Kidney (tissue), 22 donors: ENCODE measurements around the gene CENPO. TPM values are rescaled to one million over a fixed set of nuclear protein-coding genes. Genes with fewer than 3 reads are reported as not detected.

Experiments
- DNase-seq, 5 donors: peaks; one replicate each; pipeline ENCODE4 v3.0.0-alpha.2; 2013 to 2020
- FAIRE-seq: peaks from 2 replicates; lab custom pipeline; 2012; peaks lifted over from hg19 to GRCh38; lab: Jason Lieb, UNC
- H3K27ac ChIP-seq, 2 donors: one replicate each; pipeline ENCODE4 v1.7.0; 2013; ENCODE audit warnings: low read depth in 2 of 2, low read length in 2 of 2, inconsistent platforms in 1 of 2
- H3K27me3 ChIP-seq: one replicate; pipeline ENCODE4 v1.7.1; 2013; ENCODE audit warnings: low read length, inconsistent platforms; ENCODE audit not compliant: control insufficient read depth, insufficient read depth
- H3K36me3 ChIP-seq, 3 donors: one replicate each; pipeline versions ENCODE4 v1.7.0 to v1.7.1; 2013; ENCODE audit warnings: low read length in 3 of 3, control low read depth in 1 of 3, inconsistent platforms in 1 of 3; ENCODE audit not compliant: insufficient read depth in 3 of 3, control insufficient read depth in 2 of 3
- H3K4me1 ChIP-seq, 3 donors: one replicate each; pipeline versions ENCODE4 v1.7.0 to v1.7.1; 2013; ENCODE audit warnings: low read length in 3 of 3, inconsistent platforms in 1 of 3, low read depth in 1 of 3; ENCODE audit not compliant: control insufficient read depth in 2 of 3, insufficient read depth in 2 of 3
- H3K4me3 ChIP-seq, 3 donors: one replicate each; pipeline versions ENCODE4 v1.7.0 to v1.8.1; 2013; ENCODE audit warnings: low read length in 3 of 3, control low read depth in 1 of 3, inconsistent platforms in 1 of 3
- H3K9ac ChIP-seq, 3 donors: one replicate each; pipeline versions ENCODE4 v1.7.0 to v1.7.1; 2013; ENCODE audit warnings: low read length in 3 of 3, control low read depth in 1 of 3, inconsistent platforms in 1 of 3
- H3K9me3 ChIP-seq, 3 donors: one replicate each; pipeline versions ENCODE4 v1.7.0 to v1.7.1; 2013; ENCODE audit warnings: low read length in 3 of 3, control low read depth in 1 of 3, inconsistent platforms in 1 of 3; ENCODE audit not compliant: control insufficient read depth in 2 of 3, insufficient read depth in 1 of 3
- CTCF ChIP-seq: IDR thresholded peaks from 3 replicates; pipeline ENCODE4 v1.5.1; 2012; ENCODE audit warnings: mild to moderate bottlenecking, moderate library complexity, borderline replicate concordance; ENCODE audit not compliant: insufficient read depth; ENCODE audit errors: extremely low read depth
- intact Hi-C: fragments of 100-400 bp; cut with DNase I; formaldehyde crosslinking; loops from one replicate; pipeline ENCODE4 v1.11.1; 2022
- long read RNA-seq, 10 donors: library from polyadenylated mRNA in 1 of 10; unstranded in 1 of 10; transcript quantifications; one replicate each; pipeline ENCODE4 v2.0.0 and lab custom pipeline, GENCODE V29; 2021 to 2026
- polyA plus RNA-seq: library from polyadenylated mRNA; stranded (reverse); fragments of 350-450 nt; fragmentation: Illumina TruSeq; extraction: RNeasy Lipid Tissue Mini Kit (QIAGEN cat#74804); gene quantifications from one replicate; pipeline ENCODE4 v1.2.3, GENCODE V29; 2014; ENCODE audit warnings: low read depth, low replicate concordance; ENCODE audit not compliant: insufficient read depth
- total RNA-seq: library from RNA; stranded (reverse); fragmentation: NEBNext Ultra II Directional; extraction: Animal tissue kit (Norgen Biotek cat#: 25700); gene quantifications from one replicate; pipeline ENCODE4 v1.2.1, GENCODE V29; 2021
- donor health status: control.
- donor health status: control.
- donor health status: control.
- donor health status: control.
- donor health status: control.
- donor health status: DM: yes; HTN: yes; CAD: no.
- donor health status: Normal renal cell carcinoma (clear cell type).

The CENPO gene
- total RNA-seq (5.7 TPM), polyA plus RNA-seq (1.5 TPM)
- long read RNA-seq, donor 1, full-length matches to known transcripts: 1 of 1 reads
- long read RNA-seq, donor 1, partial matches to known transcripts: 0 of 1 reads
- long read RNA-seq, donor 1, other reads (novel, unspliced or antisense): 0 of 1 reads
- long read RNA-seq, donor 2: 0 reads
- long read RNA-seq, donor 3, full-length matches to known transcripts: 3 of 3 reads
- long read RNA-seq, donor 3, partial matches to known transcripts: 0 of 3 reads
- long read RNA-seq, donor 3, other reads (novel, unspliced or antisense): 0 of 3 reads
- long read RNA-seq, donor 4: 0 reads
- long read RNA-seq, donor 5: 0 reads
- long read RNA-seq, donor 6, full-length matches to known transcripts: 1 of 1 reads
- long read RNA-seq, donor 6, partial matches to known transcripts: 0 of 1 reads
- long read RNA-seq, donor 6, other reads (novel, unspliced or antisense): 0 of 1 reads
- long read RNA-seq, donor 7, full-length matches to known transcripts: 1 of 5 reads
- long read RNA-seq, donor 7, partial matches to known transcripts: 0 of 5 reads
- long read RNA-seq, donor 7, other reads (novel, unspliced or antisense): 4 of 5 reads
- long read RNA-seq, donor 8, full-length matches to known transcripts: 1 of 1 reads
- long read RNA-seq, donor 8, partial matches to known transcripts: 0 of 1 reads
- long read RNA-seq, donor 8, other reads (novel, unspliced or antisense): 0 of 1 reads
- long read RNA-seq, donor 9, full-length matches to known transcripts: 1 of 103 reads
- long read RNA-seq, donor 9, partial matches to known transcripts: 102 of 103 reads
- long read RNA-seq, donor 9, other reads (novel, unspliced or antisense): 0 of 103 reads
- long read RNA-seq, donor 10: 0 reads

GRCh38 chr2:24792874-24793760, at the start of gene CENPO, which contains the start of gene PTRHD1:
Gene CENPO, plus strand, starts transcription at chr2:24793425. Its CDS starts 495 bp downstream, at chr2:24793920.
Gene PTRHD1, minus strand, starts transcription at chr2:24793391. Its CDS starts 14 bp downstream, at chr2:24793377.
- FAIRE-seq: no peak
- peak; percentile 53 for TF ChIP-seq CTCF
- Histone ChIP-seq H3K27me3 (no peaks in the 10 kb centered on the region), H3K4me3 (peak within 1 kb of the TSS; percentile 87 to 95 (median 91)), H3K9ac (peak within 1 kb of the TSS; percentile 82 to 93 (median 88)), H3K9me3 (no peaks in the 10 kb centered on the region), H3K36me3 (peaks cover 0 to 3% (median 3%) of the 10 kb centered on the region in 3 donors), H3K27ac (peak within 1 kb of the TSS; percentile 100), H3K4me1 (peaks cover 0 to 9% (median 0%) of the 10 kb centered on the region in 3 donors)
- DNase-seq: peak; percentile 97 to 99 (median 99)
- intact Hi-C loops: no loop called here

- intact Hi-C loops: no loop called here
- H3K4me3 ChIP-seq: no peak overlapping the region
- no peak for TF ChIP-seq CTCF
- H3K9ac ChIP-seq: no peak overlapping the region
- no peak overlapping the region for H3K27ac ChIP-seq
- H3K4me1 ChIP-seq: no peaks in the 10 kb centered on the region
- peaks cover 2 to 16% (median 14%) of the 10 kb centered on the region in 3 donors for H3K36me3 ChIP-seq
- DNase-seq (no peak), FAIRE-seq (no peak)
- H3K27me3 ChIP-seq: no peaks in the 10 kb centered on the region
- no peaks in the 10 kb centered on the region for H3K9me3 ChIP-seq
Observed at GRCh38 chr2:24743924-24744323, 49.3 kb upstream of the CENPO start.

- TF ChIP-seq CTCF: no peak
- H3K9me3 ChIP-seq: no peaks in the 10 kb centered on the region
- DNase-seq (no peak), FAIRE-seq (no peak)
- no peak overlapping the region for H3K27ac ChIP-seq
- no peak overlapping the region for H3K9ac ChIP-seq
- H3K4me3 ChIP-seq: no peak overlapping the region
- H3K36me3 ChIP-seq: peaks cover 2 to 16% (median 14%) of the 10 kb centered on the region in 3 donors
- no peaks in the 10 kb centered on the region for H3K27me3 ChIP-seq
- intact Hi-C loops: no loop called here
- H3K4me1 ChIP-seq: no peaks in the 10 kb centered on the region
Observed at GRCh38 chr2:24744356-24744755, 48.9 kb upstream of the CENPO start.
